LHCN-M2 (cell line): ENCODE measurements around the gene B4GALNT2. TPM values are rescaled to one million over a fixed set of nuclear protein-coding genes. Genes with fewer than 3 reads are reported as not detected.

Source experiments
- DNase-seq: peaks from one replicate; pipeline ENCODE4 v3.0.0-alpha.2; 2012; ENCODE audit warnings: low read depth
- total RNA-seq: library from RNA; depleted of rRNA; stranded (reverse); fragments of >200 nt; gene quantifications from 2 replicates; pipeline ENCODE4 v1.2.3, GENCODE V29; 2014

The B4GALNT2 gene
- total RNA-seq, 1 experiment from 2014 or later = not detected

DNA sequence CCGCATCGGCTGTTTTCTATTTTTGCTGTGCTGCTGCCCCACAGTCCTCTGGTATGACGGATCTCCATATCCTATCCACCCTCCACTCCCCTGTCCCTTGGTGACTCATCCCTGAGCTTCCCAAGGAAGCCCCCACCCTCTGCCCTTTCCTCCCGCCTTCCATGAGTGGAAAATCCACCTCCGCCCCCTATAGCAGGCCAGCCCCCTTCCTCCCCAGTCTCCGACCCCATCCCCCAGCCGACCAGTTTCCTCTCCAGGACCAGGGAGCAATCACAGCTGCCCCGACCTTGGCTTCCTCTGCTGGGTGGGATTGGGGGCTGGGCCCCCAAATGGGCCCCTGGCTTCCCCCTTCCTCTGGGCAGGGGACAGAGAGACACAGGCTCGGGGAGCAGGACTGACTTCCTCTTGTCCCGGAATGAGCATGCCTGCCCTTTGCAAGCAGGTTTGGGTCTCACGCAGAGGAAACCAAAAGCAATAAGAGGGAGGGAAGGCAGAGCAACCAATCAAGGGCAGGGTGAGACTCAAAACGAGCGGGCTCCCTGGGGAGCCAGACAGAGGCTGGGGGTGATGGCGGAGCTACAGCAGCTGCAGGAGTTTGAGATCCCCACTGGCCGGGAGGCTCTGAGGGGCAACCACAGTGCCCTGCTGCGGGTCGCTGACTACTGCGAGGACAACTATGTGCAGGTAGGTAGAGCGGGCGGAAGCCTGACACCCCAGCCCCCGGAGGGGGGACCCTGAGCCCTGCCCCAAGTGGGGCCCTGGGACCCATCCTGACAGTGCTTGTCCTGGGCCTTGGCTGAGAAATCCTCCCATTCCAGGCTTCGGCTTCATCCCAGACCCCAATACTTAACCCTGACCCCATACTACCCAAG lies 77.8 kb downstream of the B4GALNT2 start, which contains the start of the genes ABI3 and GNGT2:
TSS of gene ABI3 (plus strand) at position 550 of the 872 bp plus-strand sequence. CDS start at position 568, 18 bp downstream.
TSS of gene GNGT2 (minus strand) at position 417 of the 872 bp plus-strand sequence. CDS start 3,152 bp downstream, outside the sequence.
- peak; percentile 19 for DNase-seq

- no peak for DNase-seq
These were observed 80.8 kb downstream of the B4GALNT2 start for GRCh38 chr17:49213399-49213798.

- DNase-seq = no peak
These were observed 81.3 kb downstream of the B4GALNT2 start for GRCh38 chr17:49213847-49214246.

DNA sequence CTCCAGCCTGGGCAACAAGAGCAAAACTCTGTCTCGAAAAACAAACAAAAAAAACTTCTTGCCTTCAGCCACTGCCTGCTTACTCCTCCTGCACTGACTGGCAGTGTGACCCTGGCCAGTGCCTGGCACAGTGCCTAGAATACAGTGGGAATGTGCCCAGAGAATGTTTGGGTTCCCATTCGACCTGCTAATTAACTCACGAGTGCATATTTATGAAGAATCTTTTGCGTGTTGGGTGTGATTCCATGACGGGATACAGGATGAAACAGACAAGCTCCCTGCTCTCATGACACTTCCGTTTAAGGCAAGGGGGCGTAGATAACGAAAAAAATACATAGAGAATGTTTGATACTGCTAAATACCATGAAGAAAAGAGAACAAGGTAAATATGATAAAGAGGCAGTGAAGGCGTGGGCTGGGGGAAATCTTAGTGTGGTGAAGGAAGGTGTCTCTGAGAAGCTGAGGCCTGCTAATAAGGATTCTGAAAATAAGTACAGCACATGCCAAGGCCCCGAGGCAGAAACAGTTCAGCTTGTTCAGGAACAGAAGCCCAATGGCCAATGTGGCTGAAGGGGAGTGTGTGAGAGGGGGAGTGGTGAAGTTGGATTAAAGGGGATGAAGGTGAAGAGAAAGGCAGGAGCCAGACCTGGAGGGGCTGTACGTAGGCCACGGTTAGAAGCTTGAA lies 82.2 kb downstream of the B4GALNT2 start:
- no peak for DNase-seq

- no peak for DNase-seq
These were observed 83.9 kb downstream of the B4GALNT2 start for GRCh38 chr17:49216482-49216881.

DNA sequence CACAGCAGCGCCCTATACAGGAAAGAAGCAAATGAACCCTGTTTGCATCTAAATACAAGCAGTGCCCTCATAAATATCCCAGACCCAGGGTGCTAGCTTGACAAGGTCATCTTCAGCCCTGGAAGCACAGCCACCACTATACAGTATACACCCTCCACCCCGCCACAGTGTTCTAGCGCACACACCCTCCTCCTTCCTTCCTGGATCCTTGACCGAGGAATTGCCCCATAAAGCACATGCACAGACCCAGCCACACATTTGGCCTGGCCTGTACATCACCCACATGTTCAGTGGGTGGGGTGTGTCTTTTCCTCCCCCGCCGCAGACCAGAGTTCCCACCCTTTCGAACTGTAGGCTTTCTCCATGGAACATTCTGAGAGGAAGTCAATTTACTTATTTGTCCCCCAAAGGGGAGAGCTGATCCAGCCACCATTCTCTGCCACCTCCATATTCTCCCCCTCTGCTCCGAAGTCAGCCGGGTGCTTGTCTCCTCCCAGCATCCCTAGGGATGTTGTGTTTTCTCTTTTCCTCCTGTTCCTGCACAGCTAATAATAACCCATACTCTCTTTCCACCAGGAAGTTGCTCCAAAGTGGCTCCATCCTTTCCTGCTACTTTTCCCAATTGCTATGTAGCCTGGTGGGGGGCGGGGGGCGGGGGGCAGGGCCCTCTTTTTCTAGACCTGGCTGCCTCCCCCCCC lies 84.5 kb downstream of the B4GALNT2 start:
- no peak for DNase-seq

DNA sequence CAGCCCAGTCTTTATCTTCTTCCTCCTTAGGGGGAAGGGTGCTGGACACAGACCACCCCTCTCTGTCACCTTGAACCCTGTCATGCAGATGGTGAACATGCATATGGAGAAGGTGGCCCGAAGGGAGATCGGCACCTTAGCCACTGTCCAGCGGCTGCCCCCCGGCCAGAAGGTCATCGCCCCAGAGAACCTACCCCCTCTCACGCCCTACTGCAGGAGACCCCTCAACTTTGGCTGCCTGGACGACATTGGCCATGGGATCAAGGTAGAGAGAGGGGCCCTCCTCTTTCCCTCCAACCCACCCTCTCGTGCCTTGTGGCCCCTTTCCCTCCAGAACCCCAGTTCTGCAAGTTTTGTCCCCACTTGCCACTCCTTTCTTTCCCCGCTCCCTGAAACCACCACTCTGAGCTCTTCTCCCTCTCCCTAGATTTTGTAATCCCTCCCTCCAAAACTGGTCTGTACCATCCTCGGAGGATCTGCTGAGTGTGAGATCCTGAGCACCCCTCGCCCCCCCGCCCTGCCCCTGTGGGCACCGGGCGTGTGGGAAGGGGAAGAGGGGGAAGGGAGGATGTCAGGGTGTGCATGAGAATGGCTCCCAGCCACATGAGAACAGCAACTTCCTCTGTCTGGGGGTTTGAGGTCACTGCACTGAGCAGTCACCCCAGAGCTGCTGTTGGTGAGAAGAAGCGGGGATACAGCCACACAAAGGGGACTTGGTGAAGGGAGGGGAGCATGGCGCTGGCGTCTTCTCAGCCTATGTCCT lies 85.3 kb downstream of the B4GALNT2 start:
- DNase-seq = no peak

DNA sequence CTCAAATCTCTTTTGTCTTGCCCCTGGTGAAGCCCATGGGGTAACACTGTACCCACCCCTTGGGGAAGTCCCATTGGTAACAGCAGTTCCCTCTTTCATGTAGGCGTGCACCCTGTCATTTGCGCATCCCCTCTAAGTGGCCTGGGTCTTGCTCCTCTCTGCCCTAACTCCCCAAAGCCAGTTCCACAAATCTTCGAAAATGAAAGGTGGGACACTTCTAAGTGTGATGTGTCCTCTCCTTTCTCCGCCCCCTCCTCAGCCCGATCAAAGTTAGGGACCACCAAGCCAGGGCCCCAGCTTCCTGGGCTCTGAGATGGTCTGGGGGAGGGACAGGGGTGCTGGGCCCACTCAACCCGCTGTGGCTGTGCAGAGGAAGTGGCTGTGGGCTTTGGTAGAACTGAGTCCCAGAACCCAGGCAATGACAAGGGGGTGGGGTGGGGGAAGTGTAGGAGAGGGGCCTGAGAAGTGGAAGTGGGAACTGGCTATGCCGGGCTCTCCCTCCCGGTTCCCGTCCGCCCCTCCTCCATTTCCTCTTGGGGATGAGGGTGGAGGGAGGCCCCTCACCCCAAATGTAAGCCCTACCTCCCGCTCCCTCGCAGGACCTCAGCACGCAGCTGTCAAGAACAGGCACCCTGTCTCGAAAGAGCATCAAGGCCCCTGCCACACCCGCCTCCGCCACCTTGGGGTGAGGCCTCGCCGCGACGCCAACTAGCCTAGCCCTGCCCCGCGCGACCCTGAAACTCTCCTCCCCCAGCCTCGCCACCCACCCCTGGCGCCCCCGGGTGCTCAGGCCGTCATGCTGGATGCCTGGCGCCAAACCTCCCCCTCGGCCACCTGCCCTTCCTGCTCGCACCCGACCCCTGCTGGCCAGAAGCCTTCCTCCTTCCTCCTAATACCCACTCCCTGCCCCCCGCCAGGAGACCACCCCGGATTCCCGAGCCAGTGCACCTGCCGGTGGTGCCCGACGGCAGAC lies 86.7 kb downstream of the B4GALNT2 start:
- no peak for DNase-seq

DNA sequence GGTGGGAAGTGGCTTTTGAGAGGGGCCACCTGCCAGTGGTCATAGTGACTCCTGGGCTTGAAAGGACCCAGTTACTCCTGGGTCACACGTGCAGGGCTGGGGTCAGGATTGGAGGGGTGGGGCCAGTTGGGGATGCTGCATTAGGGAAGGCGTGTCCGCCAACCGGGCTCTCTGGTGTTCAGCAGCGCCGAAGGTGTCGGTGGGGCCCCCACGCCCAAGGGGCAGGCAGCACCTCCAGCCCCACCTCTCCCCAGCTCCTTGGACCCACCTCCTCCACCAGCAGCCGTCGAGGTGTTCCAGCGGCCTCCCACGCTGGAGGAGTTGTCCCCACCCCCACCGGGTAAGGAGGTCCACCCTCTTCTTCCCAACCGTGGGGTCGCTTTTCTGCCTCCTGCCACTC lies 87.4 kb downstream of the B4GALNT2 start:
- DNase-seq = no peak

GRCh38 chr17:49223168-49223516 lies 90.6 kb downstream of the B4GALNT2 start:
- DNase-seq = no peak

- peak; percentile 15 for DNase-seq
These were observed 91.1 kb downstream of the B4GALNT2 start for GRCh38 chr17:49223517-49224197.

GRCh38 chr17:49224198-49224996 lies 91.8 kb downstream of the B4GALNT2 start:
- no peak for DNase-seq

- no peak for DNase-seq
These were observed 92.4 kb downstream of the B4GALNT2 start for GRCh38 chr17:49224997-49225337.

DNA sequence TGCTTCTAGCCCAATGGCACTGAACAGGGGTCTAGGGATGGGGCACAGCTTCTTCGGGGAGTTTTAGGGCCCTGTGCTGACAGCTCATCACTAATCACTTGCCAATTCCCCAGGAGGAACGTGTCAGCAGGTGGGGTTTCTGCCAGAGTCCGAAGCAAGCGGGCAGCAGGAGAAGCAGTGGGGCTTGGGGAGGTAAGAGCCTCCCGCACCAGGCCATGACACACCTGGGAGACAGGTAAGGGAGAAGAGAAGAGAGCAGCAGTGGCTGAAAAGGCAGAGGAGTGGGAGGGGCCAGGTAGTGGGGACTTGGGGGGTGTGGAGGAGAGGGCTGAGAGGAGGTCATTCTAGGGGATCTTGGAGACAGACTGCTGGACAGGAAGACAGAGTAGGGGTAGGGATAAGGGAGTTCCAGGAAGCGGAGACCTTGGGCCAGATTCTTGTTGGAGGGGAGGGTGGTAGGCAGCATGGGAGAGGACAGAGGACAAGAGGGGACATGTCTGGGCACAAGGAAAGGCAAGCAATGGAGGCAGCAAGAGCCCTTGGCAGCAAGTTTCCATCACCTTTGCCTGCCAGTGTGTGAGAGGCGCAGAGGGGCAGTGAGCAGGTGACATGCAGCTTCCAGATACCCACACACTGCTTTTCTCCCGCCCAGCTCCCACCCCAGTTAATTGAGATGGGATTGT lies 93.1 kb downstream of the B4GALNT2 start:
- DNase-seq = no peak
